ENCODE measurements around the gene HSDL2.
"Not testable (repeated sequence)": the region's sequence is repeated elsewhere in the genome, so short reads cannot be mapped to it uniquely, and the experiment has no call there.

HSDL2 gene

DNA sequence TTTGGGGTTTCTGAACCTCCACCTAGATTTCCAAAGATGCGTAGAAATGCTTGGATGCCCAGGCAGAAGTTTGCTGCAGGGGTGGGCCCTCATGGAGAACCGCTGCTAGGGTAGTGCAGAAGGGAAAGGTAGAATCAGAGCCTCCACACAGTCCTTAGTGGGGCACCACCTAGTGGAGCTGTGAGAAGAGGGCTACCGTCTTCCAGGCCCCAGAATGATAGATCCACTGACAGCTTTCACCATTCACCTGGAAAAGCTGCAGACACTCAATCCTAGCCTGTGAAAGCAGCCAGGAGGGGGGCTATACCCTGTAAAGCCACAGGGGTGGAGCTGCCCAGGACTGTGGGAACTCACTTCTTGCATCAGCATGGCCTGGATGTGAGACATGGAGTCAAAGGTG lies 13.3 kb upstream of the HSDL2 start:
- no peak for TF ChIP-seq CTCF (IDR thresholded peaks at IDR 0.05; ENCODE audit: low read depth, low read length)
- H3K4me3 ChIP-seq (ENCODE audit: low read depth, low read length), result no peak overlapping the region

DNA sequence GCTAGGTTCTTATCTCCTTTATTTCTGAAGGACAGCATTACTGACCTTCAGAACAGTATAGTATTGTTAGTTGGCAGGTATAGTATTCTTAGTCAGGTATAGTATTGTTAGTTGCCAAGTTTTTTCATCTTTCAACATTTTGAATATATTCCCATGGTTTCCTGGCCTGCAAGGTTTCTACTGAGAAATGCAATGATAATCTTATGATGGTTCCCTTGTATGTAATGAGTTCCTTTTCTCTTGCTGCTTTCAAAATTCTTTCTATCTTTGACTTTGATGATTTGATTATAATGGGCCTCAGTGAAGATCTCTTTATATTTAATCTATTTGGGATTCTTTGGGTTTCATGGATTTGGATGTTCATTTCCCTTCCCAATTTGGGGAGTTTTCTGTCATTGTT lies 12.4 kb upstream of the HSDL2 start:
- no peak overlapping the region for H3K4me3 ChIP-seq (ENCODE audit: low read depth, low read length)
- no peak for TF ChIP-seq CTCF (IDR thresholded peaks at IDR 0.05; ENCODE audit: low read depth, low read length)

- H3K4me3 ChIP-seq (ENCODE audit: low read depth, low read length), result no peak overlapping the region
- no peak for TF ChIP-seq CTCF (IDR thresholded peaks at IDR 0.05; ENCODE audit: low read depth, low read length)
Measured at GRCh38 chr9:112369817-112370216, 10.1 kb upstream of the HSDL2 start.

GRCh38 chr9:112371060-112371459 lies 8.8 kb upstream of the HSDL2 start:
- TF ChIP-seq CTCF (IDR thresholded peaks at IDR 0.05; ENCODE audit: low read depth, low read length), result no peak
- no peak overlapping the region for H3K4me3 ChIP-seq (ENCODE audit: low read depth, low read length)

GRCh38 chr9:112373666-112374065 lies 6.2 kb upstream of the HSDL2 start:
- not testable (repeated sequence) for H3K4me3 ChIP-seq (ENCODE audit: low read depth, low read length)

DNA sequence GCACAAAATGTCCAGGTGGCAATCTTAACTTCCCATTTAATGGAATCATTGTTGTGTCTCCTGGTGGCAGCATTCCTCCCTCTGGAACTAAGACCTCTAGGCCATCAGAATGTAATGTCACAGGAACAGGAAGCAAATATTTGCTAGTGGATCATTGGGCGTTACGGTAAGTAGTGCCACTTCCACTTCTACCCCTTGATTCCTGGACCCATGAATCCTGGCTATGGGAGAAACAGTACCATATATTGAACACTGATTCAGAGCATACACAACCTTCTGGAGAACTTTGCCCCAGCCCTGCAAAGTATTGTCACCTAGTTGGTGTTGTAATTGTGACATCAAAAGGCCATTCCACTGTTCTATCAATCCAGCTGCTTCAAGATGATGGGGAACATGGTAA lies 5.7 kb upstream of the HSDL2 start:
- not testable (repeated sequence) for H3K4me3 ChIP-seq (ENCODE audit: low read depth, low read length)

GRCh38 chr9:112375361-112375760 lies 4.5 kb upstream of the HSDL2 start:
- no peak overlapping the region for H3K4me3 ChIP-seq (ENCODE audit: low read depth, low read length)

GRCh38 chr9:112377087-112377486 lies 2.8 kb upstream of the HSDL2 start:
- no peak overlapping the region for H3K4me3 ChIP-seq (ENCODE audit: low read depth, low read length)
- TF ChIP-seq CTCF (IDR thresholded peaks at IDR 0.05; ENCODE audit: low read depth, low read length), result no peak

More at GRCh38 chr9:112375361-112375760, 4.5 kb upstream of the HSDL2 start:
- TF ChIP-seq CTCF (IDR thresholded peaks at IDR 0.05; ENCODE audit: low read depth, low read length), result no peak

Data from WI38 (cell line).